K562 (cell line): ENCODE results near the gene NFS1. TPM values are rescaled to one million over a fixed set of nuclear protein-coding genes. Genes with fewer than 3 reads are reported as not detected.

ENCODE experiments used
- ATAC-seq: fragments of 200-7000 bp; cut with Tn5 transposase; 3 replicates; pipeline ENCODE4 v1.9.1; 2020; ENCODE audit warnings: moderate library complexity
- BruUV-seq: library from RNA; stranded (reverse); fragments of 400-500 nt; replicated peaks from 2 replicates; lab custom pipeline; 2021; lab: Mats Ljungman, UMichigan
- CTCF ChIA-PET: fragments of 300-600 bp; formaldehyde crosslinking; extraction: SDS; loops from one replicate; lab custom pipeline; 2021; ENCODE audit warnings: low intra/inter-chr PET ratio; lab: Yijun Ruan, JAX
- POLR2A ChIA-PET: fragments of 300-600, 350-650 bp; sonication (Branson Sonifier 250); formaldehyde crosslinking; extraction: SDS; loops from one replicate; lab custom pipeline; 2021; ENCODE audit warnings: antibody characterized with exemption, inconsistent platforms; lab: Yijun Ruan, JAX
- DNase-seq, 4 experiments: peaks; one replicate each; pipeline versions ENCODE4 v3.0.0 to v3.0.0-alpha.2; 2011 to 2018; ENCODE audit warnings: low spot score in 3 of 4, mixed read lengths in 3 of 4; ENCODE audit errors: extremely low read depth in 1 of 4
- FAIRE-seq: peaks from 2 replicates; lab custom pipeline; 2011; peaks lifted over from hg19 to GRCh38; lab: Jason Lieb, UNC
- H2AFZ ChIP-seq: 2 replicates; pipeline ENCODE4 v1.6.0; 2011; ENCODE audit warnings: low read depth, low read length, control low read depth, inconsistent platforms
- H3K27ac ChIP-seq: fragments of 200-600 bp; 3 replicates; pipeline ENCODE4 v1.8.0; 2011; ENCODE audit warnings: low read depth, mild to moderate bottlenecking, control low read depth, inconsistent platforms, low read length, moderate library complexity, mixed read lengths; ENCODE audit errors: extremely low read depth
- H3K27me3 ChIP-seq, 2 experiments: fragments of 300-600 bp in 1 of 2; 2 replicates in 1 of 2; 3 replicates in 1 of 2; pipeline versions ENCODE4 v1.6.0 to v1.8.0; 2011; ENCODE audit warnings: inconsistent platforms in 2 of 2, low read length in 2 of 2, mild to moderate bottlenecking in 1 of 2, mixed read lengths in 1 of 2, moderate library complexity in 1 of 2; ENCODE audit not compliant: control insufficient read depth in 2 of 2, insufficient read depth in 2 of 2
- H3K36me3 ChIP-seq: fragments of 300-600 bp; 3 replicates; pipeline ENCODE4 v1.8.0; 2011; ENCODE audit warnings: mild to moderate bottlenecking, low read length, inconsistent platforms; ENCODE audit not compliant: control insufficient read depth, insufficient read depth
- H3K4me1 ChIP-seq, 2 experiments: fragments of 200-600 bp in 1 of 2; replicated peaks in 1 of 2; 2 replicates in 1 of 2; 3 replicates in 1 of 2; pipeline versions ENCODE4 v1.5.1 to v1.8.0; 2011; ENCODE audit warnings: inconsistent platforms in 2 of 2, low read length in 2 of 2, mild to moderate bottlenecking in 1 of 2, mixed read lengths in 1 of 2, moderate library complexity in 1 of 2; ENCODE audit not compliant: control insufficient read depth in 2 of 2, insufficient read depth in 2 of 2
- H3K4me2 ChIP-seq: 2 replicates; pipeline ENCODE4 v1.6.1; 2011; ENCODE audit warnings: low read length, control low read depth, inconsistent platforms, mixed read lengths; ENCODE audit not compliant: insufficient read depth
- H3K4me3 ChIP-seq: fragments of 200-600 bp; sonication (generic), shearing (Covaris generic); 2 replicates; pipeline ENCODE4 v1.5.1; 2016; ENCODE audit warnings: control low read depth, inconsistent platforms
- H3K79me2 ChIP-seq: fragments of 200-600 bp; 3 replicates; pipeline ENCODE4 v1.8.0; 2011; ENCODE audit warnings: low read length, inconsistent platforms; ENCODE audit not compliant: control insufficient read depth, insufficient read depth
- H3K9ac ChIP-seq, 2 experiments: 2 replicates each; pipeline versions ENCODE4 v1.6.0 to v1.6.1; 2011; ENCODE audit warnings: low read depth in 2 of 2, low read length in 2 of 2, control low read depth in 1 of 2, inconsistent platforms in 1 of 2, mild to moderate bottlenecking in 1 of 2, mixed read lengths in 1 of 2; ENCODE audit not compliant: insufficient read depth in 1 of 2
- H3K9me1 ChIP-seq: one replicate; pipeline ENCODE4 v1.6.0; 2011; ENCODE audit warnings: inconsistent platforms, mild to moderate bottlenecking, low read length, moderate library complexity; ENCODE audit not compliant: control insufficient read depth, insufficient read depth
- H3K9me3 ChIP-seq: replicated peaks from 2 replicates; pipeline ENCODE4 v1.5.1; 2011; ENCODE audit warnings: low read depth, low read length, inconsistent platforms; ENCODE audit not compliant: control insufficient read depth, insufficient read depth
- H4K20me1 ChIP-seq: replicated peaks from 2 replicates; pipeline ENCODE4 v1.6.1; 2011; ENCODE audit warnings: low read length, inconsistent platforms, mixed read lengths; ENCODE audit not compliant: control insufficient read depth, insufficient read depth
- BMI1 ChIP-seq: fragments of 150-350 bp; IDR thresholded peaks from 2 replicates; pipeline ENCODE4 v1.6.1; 2014; ENCODE audit warnings: low read length
- KDM4B ChIP-seq, 2 experiments: fragments of 450-650 bp in 1 of 2; sonication (generic) in 1 of 2; IDR thresholded peaks; 2 replicates each; pipeline ENCODE4 v1.6.1; 2016 to 2017; ENCODE audit warnings: borderline replicate concordance in 2 of 2, antibody characterized with exemption in 1 of 2, low read depth in 1 of 2, mild to moderate bottlenecking in 1 of 2
- MBD2 ChIP-seq: sonication (generic); IDR thresholded peaks from 2 replicates; pipeline ENCODE4 v1.6.1; 2016; ENCODE audit warnings: low read depth, borderline replicate concordance
- NONO ChIP-seq, 2 experiments: fragments of 200-400 bp in 1 of 2; fragments of 450-650 bp in 1 of 2; formaldehyde crosslinking in 1 of 2; IDR thresholded peaks; 2 replicates each; pipeline ENCODE4 v1.6.1; 2017; ENCODE audit warnings: low read depth in 2 of 2, mild to moderate bottlenecking in 2 of 2, moderate library complexity in 2 of 2, low read length in 1 of 2
- SETDB1 ChIP-seq: IDR thresholded peaks from one replicate; pipeline ENCODE4 v1.6.1; 2012; ENCODE audit warnings: low read length, control low read depth, inconsistent platforms
- XRCC5 ChIP-seq: fragments of 200-400 bp; formaldehyde crosslinking; IDR thresholded peaks from 2 replicates; pipeline ENCODE4 v1.6.1; 2017; ENCODE audit warnings: low read depth, mild to moderate bottlenecking, low read length
- ZNF354B ChIP-seq: fragments of 250-450 bp; sonication (Bioruptor Pico); IDR thresholded peaks from 2 replicates; pipeline ENCODE4 v1.4.0; 2020
- ZNF586 ChIP-seq: fragments of 450-650 bp; formaldehyde crosslinking; conservative IDR thresholded peaks from 2 replicates; pipeline ENCODE4 v1.4.0; 2020; ENCODE audit warnings: mild to moderate bottlenecking, moderate library complexity
- ZNF76 ChIP-seq: fragments of 250-450 bp; sonication (Bioruptor Pico); IDR thresholded peaks from 2 replicates; pipeline ENCODE4 v1.4.0; 2020; ENCODE audit warnings: mild to moderate bottlenecking, moderate library complexity, borderline replicate concordance
- WGBS: fragments of 100-300 bp; shearing (Covaris generic); methylation state at CpG from one replicate; pipeline ENCODE4 v1.1.6; 2016; ENCODE audit warnings: low coverage, mixed read lengths; ENCODE audit not compliant: insufficient coverage; ENCODE audit errors: missing lambda C conversion rate; 5-methylcytosine and 5-hydroxymethylcytosine counted together
- in situ Hi-C: fragments of 300-500 bp; cut with MboI; formaldehyde crosslinking; loops from 4 replicates; pipeline ENCODE4 v1.15.0; 2018; ENCODE audit warnings: inconsistent platforms, mixed read lengths
- intact Hi-C: fragments of 100-400 bp; cut with micrococcal nuclease; formaldehyde crosslinking; loops from 2 replicates; pipeline ENCODE4 v1.14.2; 2022
- polyA plus RNA-seq, 8 experiments: library from polyadenylated mRNA; depleted of rRNA in 4 of 8; stranded (reverse) in 5 of 8; unstranded in 3 of 8; fragments of >200 nt; fragmentation: Nextera tagmentation in 2 of 8; fragmentation: Illumina TruSeq in 1 of 8; extraction: Ambion mirVana in 2 of 8; extraction: Trizol in 1 of 8; gene quantifications; 2 replicates each; pipeline versions ENCODE4 v1.2.1 to v1.2.3, GENCODE V29; 2011 to 2014; ENCODE audit warnings: inconsistent platforms in 1 of 8, missing spikeins in 1 of 8
- total RNA-seq, 7 experiments: library from RNA; depleted of rRNA in 6 of 7; stranded (reverse); fragments of >200 nt in 6 of 7; fragmentation: Illumina TruSeq in 2 of 7; extraction: Trizol in 2 of 7; gene quantifications; 2 replicates each; pipeline versions ENCODE4 v1.2.1 to v1.2.3, GENCODE V29; 2011 to 2021; ENCODE audit warnings: low replicate concordance in 1 of 7

The NFS1 gene
- total and polyA plus RNA-seq, 9 of the 15 experiments (the other 6 are each of a cell fraction or from before 2014, with no cell fraction given) = 11.5 to 84.8 (median 47.1) TPM

GRCh38 chr20:35669681-35670080 lies 29.5 kb downstream of the NFS1 start:
- H4K20me1 ChIP-seq = no peaks in the 10 kb centered on the region
- H3K9ac ChIP-seq = no peak overlapping the region
- H3K9me3 ChIP-seq = no peaks in the 10 kb centered on the region
- no peaks in the 10 kb centered on the region for H3K27me3 ChIP-seq
- peaks cover 5% of the 10 kb centered on the region for H3K79me2 ChIP-seq
- no TSS peak for BruUV-seq
- intact Hi-C loops (no loop called here), in situ Hi-C loops (no loop called here)
- no peak overlapping the region for H3K27ac ChIP-seq
- 36% methylated on average over 1 of the region's 1 CpG for WGBS
- no peak for DNase-seq
- no peak for FAIRE-seq
- H3K9me1 ChIP-seq = no peaks in the 10 kb centered on the region
- no peak overlapping the region for H2AFZ ChIP-seq
- ATAC-seq = no peak
- TF ChIP-seq XRCC5 (no peak), ZNF586 (CRISPR knock-in tag) (no peak), ZNF76 (CRISPR knock-in tag) (no peak), NONO (IDR thresholded peaks at IDR 0.05; ENCODE audit: low read depth in 2 of 2, low read length in 1 of 2) (no peak), MBD2 (no peak), KDM4B (IDR thresholded peaks at IDR 0.05; ENCODE audit: borderline replicate concordance in 2 of 2, low read depth in 1 of 2) (no peak), BMI1 (no peak), SETDB1 (no peak), ZNF354B (CRISPR knock-in tag) (no peak)
- ChIA-PET POLR2A (interaction anchor here (0.6 to 1.0 kb wide), 3 partner anchors 17 to 107 kb away, joined by 3 to 4 read pairs (median 3); no protein-coding TSS in a partner anchor), CTCF (no interaction called here)
- H3K4me3 ChIP-seq = no peak overlapping the region
- no peak overlapping the region for H3K4me2 ChIP-seq
- H3K36me3 ChIP-seq = peaks cover 59% of the 10 kb centered on the region
- peaks cover 0 to 6% of the 10 kb centered on the region in 2 experiments; a peak in 2 of 5 replicates for H3K4me1 ChIP-seq
